HepG2 (cell line): Measurements from ENCODE around the gene KRTAP5-2.

Experiments used
- NR2C2 ChIP-seq: sonication (generic); formaldehyde crosslinking; IDR thresholded peaks from 2 replicates; pipeline ENCODE4 v1.4.0; 2020; ENCODE audit warnings: missing genetic modification reagents, mild to moderate bottlenecking, moderate library complexity, borderline replicate concordance
- POLR2A ChIP-seq, 2 experiments: IDR thresholded peaks; 2 replicates each; pipeline ENCODE4 v1.6.1; 2011; ENCODE audit warnings: low read depth in 2 of 2, low read length in 2 of 2, mild to moderate bottlenecking in 1 of 2, moderate library complexity in 1 of 2; ENCODE audit not compliant: insufficient read depth in 1 of 2
- ZFX ChIP-seq: sonication (generic); formaldehyde crosslinking; IDR thresholded peaks from 2 replicates; pipeline ENCODE4 v1.4.0; 2020; ENCODE audit warnings: mild to moderate bottlenecking, low read depth, missing genetic modification reagents, moderate library complexity

DNA sequence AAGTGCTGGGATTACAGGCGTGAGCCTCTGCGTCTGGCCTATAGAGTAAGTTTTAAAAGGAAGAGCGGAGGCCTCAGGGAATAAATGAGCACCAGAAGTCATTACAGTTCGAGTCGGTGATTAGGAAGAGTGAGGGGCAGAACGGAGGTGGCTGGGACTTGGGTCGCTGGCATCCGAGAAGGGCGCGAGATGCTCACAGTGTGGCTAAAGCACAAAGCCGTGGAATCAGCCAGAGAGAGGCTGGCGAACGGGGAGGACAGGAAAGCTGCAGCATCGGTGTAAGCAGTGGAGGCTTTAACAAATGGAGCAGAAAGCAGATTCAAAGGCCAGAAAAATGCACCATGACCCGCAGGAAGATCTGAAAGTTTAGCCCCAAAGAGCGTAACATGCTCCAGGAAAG lies 26.5 kb upstream of the KRTAP5-2 start:
- TF ChIP-seq ZFX (CRISPR knock-in tag) (no peak), NR2C2 (no peak), POLR2A (IDR thresholded peaks at IDR 0.05; ENCODE audit: insufficient read depth in 1 of 2, low read depth in 2 of 2, low read length in 2 of 2) (no peak)
